Neural crest cell (in vitro differentiated cells): ENCODE results near the gene LARP4B. TPM values are rescaled to one million over a fixed set of nuclear protein-coding genes. Genes with fewer than 3 reads are reported as not detected.

Experiments used
- DNase-seq: peaks from one replicate; pipeline ENCODE4 v3.0.0; 2021; ENCODE audit warnings: low read depth, mixed read lengths, low spot score
- H3K27ac Mint-ChIP-seq: one replicate; pipeline ENCODE4 v1.8.0; 2021; ENCODE audit warnings: mild to moderate bottlenecking, mixed read lengths; ENCODE audit not compliant: unreplicated experiment
- H3K27me3 Mint-ChIP-seq: 2 replicates; pipeline ENCODE4 v1.8.0; 2021; ENCODE audit warnings: low read depth, mild to moderate bottlenecking, mixed read lengths
- H3K36me3 Mint-ChIP-seq: 2 replicates; pipeline ENCODE4 v1.8.0; 2021; ENCODE audit warnings: low read depth, mild to moderate bottlenecking, mixed read lengths
- H3K4me1 Mint-ChIP-seq: 2 replicates; pipeline ENCODE4 v1.8.0; 2021; ENCODE audit warnings: mixed read lengths
- H3K4me3 Mint-ChIP-seq: one replicate; pipeline ENCODE4 v1.8.0; 2021; ENCODE audit warnings: mild to moderate bottlenecking, mixed read lengths
- H3K9me3 Mint-ChIP-seq: 2 replicates; pipeline ENCODE4 v1.8.0; 2021; ENCODE audit warnings: mixed read lengths
- total RNA-seq: library from RNA; stranded (reverse); gene quantifications from 2 replicates; pipeline ENCODE4 v1.2.1, GENCODE V29; 2021
- TF ChIP-seq, protein P1 (sequence below): fragments of 200-600 bp; sonication (generic); conservative IDR thresholded peaks from 2 replicates; pipeline ENCODE4 v1.5.0; 2021; ENCODE audit warnings: antibody characterized with exemption, mild to moderate bottlenecking

The LARP4B gene
- total RNA-seq, 1 donor from 2014 or later: 75.4 TPM

DNA sequence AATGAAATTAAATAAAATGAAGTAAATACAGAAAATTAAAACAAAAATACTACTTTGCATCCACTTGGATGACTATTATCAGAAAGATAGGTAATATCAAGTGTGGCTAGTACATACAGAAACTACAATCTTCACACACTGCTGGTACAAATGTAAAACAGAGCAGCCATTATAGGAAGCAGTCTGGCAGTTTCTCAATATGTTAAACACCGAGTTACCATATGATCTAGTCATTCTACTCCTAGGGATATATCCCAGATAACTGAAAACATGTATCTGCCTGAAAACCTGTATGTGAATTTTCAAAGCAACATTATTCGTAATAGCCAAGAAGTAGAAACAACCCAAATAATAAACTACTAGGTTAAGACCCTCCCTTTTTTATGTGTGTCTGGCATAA lies 33.4 kb downstream of the LARP4B start:
- H3K4me3 Mint-ChIP-seq: no peak overlapping the region
- TF ChIP-seq, protein P1, sequence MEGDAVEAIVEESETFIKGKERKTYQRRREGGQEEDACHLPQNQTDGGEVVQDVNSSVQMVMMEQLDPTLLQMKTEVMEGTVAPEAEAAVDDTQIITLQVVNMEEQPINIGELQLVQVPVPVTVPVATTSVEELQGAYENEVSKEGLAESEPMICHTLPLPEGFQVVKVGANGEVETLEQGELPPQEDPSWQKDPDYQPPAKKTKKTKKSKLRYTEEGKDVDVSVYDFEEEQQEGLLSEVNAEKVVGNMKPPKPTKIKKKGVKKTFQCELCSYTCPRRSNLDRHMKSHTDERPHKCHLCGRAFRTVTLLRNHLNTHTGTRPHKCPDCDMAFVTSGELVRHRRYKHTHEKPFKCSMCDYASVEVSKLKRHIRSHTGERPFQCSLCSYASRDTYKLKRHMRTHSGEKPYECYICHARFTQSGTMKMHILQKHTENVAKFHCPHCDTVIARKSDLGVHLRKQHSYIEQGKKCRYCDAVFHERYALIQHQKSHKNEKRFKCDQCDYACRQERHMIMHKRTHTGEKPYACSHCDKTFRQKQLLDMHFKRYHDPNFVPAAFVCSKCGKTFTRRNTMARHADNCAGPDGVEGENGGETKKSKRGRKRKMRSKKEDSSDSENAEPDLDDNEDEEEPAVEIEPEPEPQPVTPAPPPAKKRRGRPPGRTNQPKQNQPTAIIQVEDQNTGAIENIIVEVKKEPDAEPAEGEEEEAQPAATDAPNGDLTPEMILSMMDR: no peak
- no peaks in the 10 kb centered on the region for H3K9me3 Mint-ChIP-seq
- H3K36me3 Mint-ChIP-seq: no peaks in the 10 kb centered on the region
- no peak overlapping the region for H3K27ac Mint-ChIP-seq
- no peaks in the 10 kb centered on the region for H3K27me3 Mint-ChIP-seq
- peaks cover 4% of the 10 kb centered on the region for H3K4me1 Mint-ChIP-seq
- no peak for DNase-seq

DNA sequence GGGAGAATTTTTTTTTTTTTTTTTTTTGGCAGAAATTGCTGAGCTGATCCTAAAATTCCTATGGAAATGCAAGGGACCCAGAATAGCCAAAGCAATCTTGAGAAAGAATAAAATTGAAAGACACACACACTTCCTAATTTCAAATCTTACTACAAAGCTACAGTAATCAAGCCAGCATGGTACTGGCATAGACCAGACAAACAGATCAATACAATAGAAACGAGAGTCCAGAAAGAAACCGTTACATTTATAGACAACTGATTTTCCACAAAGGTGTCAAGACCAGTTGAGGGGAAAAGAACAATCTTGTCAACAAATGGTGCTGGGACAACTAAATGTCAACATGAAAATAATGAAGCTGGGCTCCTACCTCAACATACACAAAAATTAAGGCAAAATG lies 34.5 kb downstream of the LARP4B start:
- Mint-ChIP-seq H3K4me1 (peaks cover 4% of the 10 kb centered on the region), H3K27me3 (no peaks in the 10 kb centered on the region), H3K27ac (no peak overlapping the region), H3K4me3 (no peak overlapping the region), H3K9me3 (no peaks in the 10 kb centered on the region), H3K36me3 (no peaks in the 10 kb centered on the region)
- no peak for DNase-seq
- TF ChIP-seq, protein P1: no peak

DNA sequence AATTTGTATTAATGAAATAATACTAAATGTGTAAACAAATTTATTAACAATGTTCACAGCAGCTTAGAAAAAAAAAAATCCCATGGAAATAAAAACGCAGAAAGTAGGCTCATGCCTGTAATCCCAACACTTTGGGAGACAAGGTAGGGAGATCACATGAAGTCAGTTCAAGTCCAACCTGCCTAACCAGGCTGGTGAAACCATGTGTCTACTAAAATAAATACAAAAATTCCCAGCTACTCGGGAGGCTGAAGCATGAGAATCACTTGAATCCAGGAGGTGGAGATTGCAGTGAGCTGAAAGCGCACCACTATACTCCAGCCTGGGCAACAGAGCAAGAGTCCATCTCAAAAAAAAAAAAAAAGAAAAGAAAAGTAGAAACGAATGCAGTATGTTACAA lies 36.2 kb downstream of the LARP4B start:
- Mint-ChIP-seq H3K9me3 (no peaks in the 10 kb centered on the region), H3K27ac (no peak overlapping the region), H3K4me1 (no peaks in the 10 kb centered on the region), H3K4me3 (no peak overlapping the region), H3K27me3 (no peaks in the 10 kb centered on the region), H3K36me3 (no peaks in the 10 kb centered on the region)
- DNase-seq: no peak
- TF ChIP-seq, protein P1: no peak

DNA sequence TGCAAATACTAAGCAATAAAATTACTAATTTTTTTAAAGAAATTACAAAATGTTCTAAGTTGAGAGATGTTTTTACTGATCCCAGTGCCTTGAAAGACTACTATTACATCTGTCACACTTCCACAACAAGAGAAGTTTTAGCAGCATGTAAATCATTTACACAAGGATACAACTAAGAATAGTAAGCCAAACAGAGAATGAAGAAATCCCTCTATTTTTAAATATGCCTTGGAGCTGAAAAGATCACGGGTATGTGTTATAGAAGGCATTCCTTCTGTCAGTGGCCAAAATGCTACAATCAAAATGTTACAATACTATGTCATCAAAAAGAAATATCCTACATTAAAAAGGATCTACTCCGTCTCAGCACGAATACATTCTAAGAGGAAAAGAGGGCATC lies 52.6 kb downstream of the LARP4B start:
- no peak overlapping the region for H3K4me3 Mint-ChIP-seq
- no peak for DNase-seq
- H3K4me1 Mint-ChIP-seq: no peaks in the 10 kb centered on the region
- H3K27ac Mint-ChIP-seq: no peak overlapping the region
- H3K27me3 Mint-ChIP-seq: no peaks in the 10 kb centered on the region
- H3K9me3 Mint-ChIP-seq: no peaks in the 10 kb centered on the region
- TF ChIP-seq, protein P1: no peak
- H3K36me3 Mint-ChIP-seq: peaks cover 11% of the 10 kb centered on the region

DNA sequence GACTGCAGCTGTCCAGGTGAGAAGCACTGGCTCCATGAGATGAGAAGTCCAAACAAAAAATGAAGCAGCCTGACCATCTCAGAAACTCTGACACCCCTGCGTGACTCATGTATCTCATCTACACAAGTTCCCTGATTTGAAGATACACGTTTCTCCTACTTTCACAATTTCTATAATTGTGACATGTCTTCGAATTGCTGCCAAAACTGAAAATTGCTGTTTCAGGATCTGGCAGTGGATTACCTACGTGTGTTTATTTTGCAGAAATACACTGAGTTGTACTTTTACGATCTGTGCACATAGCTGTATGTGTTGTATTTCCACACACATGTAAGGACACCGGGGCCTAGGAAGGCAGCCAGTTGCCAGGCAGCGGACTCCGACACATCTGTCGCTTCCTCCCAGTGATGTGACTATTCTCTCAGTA lies 53.2 kb downstream of the LARP4B start:
- no peak overlapping the region for H3K27ac Mint-ChIP-seq

More for the DNA sequence above, 53.2 kb downstream of the LARP4B start:
- no peak for DNase-seq
- Mint-ChIP-seq H3K36me3 (peaks cover 9% of the 10 kb centered on the region), H3K9me3 (no peaks in the 10 kb centered on the region), H3K4me1 (no peaks in the 10 kb centered on the region), H3K27me3 (no peaks in the 10 kb centered on the region), H3K4me3 (no peak overlapping the region)
- TF ChIP-seq, protein P1: no peak
